Limb (tissue), 2 donors: ENCODE data around the gene NCDN.
"Not testable (repeated sequence)": the region's sequence is repeated elsewhere in the genome, so short reads cannot be mapped to it uniquely, and the experiment has no call there.

Experiments used
- DNase-seq, 2 donors: peaks; one replicate each; pipeline ENCODE4 v3.0.0-alpha.2; 2016; ENCODE audit errors: extremely low spot score in 2 of 2

NCDN gene

GRCh38 chr1:35568975-35569395 is 11.4 kb downstream of the NCDN start:
- peak; percentile 71 to 85 for DNase-seq

GRCh38 chr1:35569936-35570335 is 12.3 kb downstream of the NCDN start:
- no peak for DNase-seq

DNA sequence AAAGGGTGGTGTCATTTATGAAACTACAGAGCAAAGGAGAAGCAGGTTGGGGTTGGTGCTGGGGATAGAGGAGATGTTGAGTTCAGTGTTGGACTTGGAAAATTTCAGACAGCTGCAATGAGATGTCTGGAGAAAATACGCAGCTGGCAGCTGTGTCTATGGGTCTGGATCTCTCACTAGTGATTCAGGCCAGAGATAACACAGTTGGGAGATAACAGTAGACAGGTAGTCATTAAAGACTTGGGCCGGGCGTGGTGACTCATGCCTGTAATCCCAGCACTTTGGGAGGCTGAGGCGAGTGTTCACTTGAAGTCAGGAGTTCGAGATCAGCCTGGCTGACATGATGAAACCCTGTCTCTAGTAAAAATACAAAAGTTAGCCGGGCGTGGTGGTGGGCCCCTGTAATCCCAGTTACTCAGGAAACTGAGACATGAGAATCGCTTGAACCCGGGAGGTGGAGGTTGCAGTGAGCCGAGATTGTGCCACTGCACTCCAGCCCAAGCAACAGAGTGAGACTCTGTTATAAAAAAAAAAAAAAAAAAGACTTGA is 13.1 kb downstream of the NCDN start:
- no peak for DNase-seq

- DNase-seq: no peak
These were observed 13.7 kb downstream of the NCDN start for GRCh38 chr1:35571263-35571662.

GRCh38 chr1:35572296-35572695 is 14.7 kb downstream of the NCDN start:
- no peak for DNase-seq

- DNase-seq: peak in 1 of 2 donors; percentile 71
These were observed 15.9 kb downstream of the NCDN start, which contains the start of gene TFAP2E for GRCh38 chr1:35573198-35574124. TSS of gene TFAP2E (plus strand) at chr1:35573314. CDS start at chr1:35573578, 264 bp downstream.

- DNase-seq: no peak
These were observed 16.6 kb downstream of the NCDN start for GRCh38 chr1:35574125-35574654.

DNA sequence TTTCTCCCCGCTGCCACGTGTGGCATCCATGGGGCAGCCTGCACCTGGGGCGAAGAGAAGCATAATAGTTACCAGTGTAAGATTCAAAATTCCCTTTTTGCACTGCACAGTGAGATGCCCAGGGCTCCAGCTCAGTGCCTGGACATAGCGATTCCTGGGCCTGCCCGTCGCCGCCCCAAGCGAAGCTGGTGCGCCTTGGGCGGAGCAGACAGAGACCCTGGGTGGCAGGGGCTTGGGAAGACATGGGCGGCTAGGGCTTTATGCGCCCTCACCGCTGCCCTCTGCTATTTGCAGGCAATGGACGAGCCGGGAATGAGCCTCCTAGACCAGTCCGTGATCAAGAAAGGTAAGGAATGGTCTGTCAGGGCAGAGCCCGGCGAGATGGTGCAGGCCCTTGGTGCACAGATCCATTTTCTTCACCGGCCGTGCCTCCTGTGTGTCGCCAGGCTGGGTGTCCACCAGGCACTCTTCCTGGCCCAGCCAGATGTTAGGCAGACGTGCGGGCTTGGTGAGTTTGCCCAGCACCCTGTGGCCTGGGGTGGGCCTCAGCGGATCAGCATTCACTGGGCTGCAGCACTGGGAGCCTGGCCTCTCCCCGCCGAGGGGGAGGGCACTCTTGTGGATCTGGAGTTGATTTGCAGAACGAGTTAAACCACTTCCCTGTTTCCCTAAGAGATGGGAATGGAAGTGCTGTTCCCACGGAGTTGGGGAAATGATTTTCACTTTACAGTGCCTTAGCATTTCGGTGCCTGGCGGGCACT is 17.2 kb downstream of the NCDN start:
- no peak for DNase-seq

GRCh38 chr1:35575416-35575958 is 17.9 kb downstream of the NCDN start:
- DNase-seq: no peak

- DNase-seq: no peak
These were observed 18.6 kb downstream of the NCDN start for GRCh38 chr1:35576061-35576765.

DNA sequence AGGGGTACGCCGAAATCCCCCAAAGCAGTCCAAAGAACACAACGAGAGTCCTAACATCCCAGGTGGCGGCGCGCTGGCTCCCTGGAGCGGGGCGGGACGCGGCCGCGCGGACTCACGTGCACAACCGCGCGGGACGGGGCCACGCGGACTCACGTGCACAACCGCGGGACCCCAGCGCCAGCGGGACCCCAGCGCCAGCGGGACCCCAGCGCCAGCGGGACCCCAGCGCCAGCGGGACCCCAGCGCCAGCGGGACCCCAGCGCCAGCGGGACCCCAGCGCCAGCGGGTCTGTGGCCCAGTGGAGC is 19.1 kb downstream of the NCDN start:
- not testable (repeated sequence) for DNase-seq

GRCh38 chr1:35577071-35577998 is 19.7 kb downstream of the NCDN start:
- DNase-seq: peak in 1 of 2 donors; percentile 39

DNA sequence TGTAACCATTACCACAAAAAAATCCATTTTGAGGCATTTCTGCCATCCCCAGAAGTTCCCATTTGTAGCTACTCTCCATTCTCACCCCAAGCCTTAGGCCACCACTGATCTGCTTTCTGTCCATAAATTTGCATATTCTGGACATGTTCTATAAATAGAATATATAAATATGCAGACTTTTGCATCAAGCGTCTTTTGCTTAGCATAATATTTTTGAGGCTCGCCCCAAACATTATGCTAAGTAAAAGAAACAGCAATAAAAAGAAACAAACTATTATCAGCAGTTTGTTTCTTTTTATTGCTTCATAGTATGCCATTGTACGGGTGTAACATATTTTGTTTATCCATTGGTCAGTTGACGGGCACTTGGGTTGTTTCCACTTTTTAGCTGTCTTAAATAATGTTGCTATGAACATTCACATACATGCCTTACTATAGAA is 23.4 kb downstream of the NCDN start:
- DNase-seq: no peak

DNA sequence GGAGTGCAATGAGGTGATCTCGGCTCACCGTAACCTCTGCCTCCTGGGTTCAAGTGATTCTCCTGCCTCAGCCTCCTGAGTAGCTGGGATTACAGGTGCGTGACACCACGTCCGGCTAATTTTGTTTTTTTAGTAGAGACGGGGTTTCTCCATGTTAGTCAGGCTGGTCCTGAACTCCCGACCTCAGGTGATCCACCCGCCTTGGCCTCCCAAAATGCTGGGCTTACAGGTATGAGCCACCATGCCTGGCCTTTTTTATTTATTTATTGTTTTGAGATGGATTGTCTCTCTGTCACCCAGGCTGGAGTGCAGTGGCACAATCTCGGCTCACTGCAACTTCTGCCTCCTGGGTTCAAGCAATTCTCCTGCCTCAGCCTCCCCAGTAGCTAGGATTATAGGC is 24.0 kb downstream of the NCDN start:
- DNase-seq: not testable (repeated sequence)

DNA sequence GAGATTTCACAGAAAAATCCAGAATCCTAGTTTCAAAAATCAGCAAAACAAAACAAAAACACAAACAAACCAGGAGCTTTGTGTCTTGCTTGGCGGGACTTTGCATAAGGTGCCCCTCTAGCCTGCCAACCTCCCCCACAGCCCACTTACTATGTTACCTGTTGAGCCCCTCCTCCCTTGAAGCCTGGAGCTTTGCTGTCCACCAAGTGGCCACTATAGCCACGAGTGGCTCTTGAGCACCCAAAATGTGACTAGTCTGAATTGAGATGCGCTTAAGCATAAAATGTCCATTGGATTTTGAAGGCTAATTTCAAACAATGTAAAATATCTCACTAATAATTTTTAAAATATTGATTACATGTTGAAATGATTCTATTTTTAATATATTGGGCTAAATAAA is 27.7 kb downstream of the NCDN start:
- no peak for DNase-seq

DNA sequence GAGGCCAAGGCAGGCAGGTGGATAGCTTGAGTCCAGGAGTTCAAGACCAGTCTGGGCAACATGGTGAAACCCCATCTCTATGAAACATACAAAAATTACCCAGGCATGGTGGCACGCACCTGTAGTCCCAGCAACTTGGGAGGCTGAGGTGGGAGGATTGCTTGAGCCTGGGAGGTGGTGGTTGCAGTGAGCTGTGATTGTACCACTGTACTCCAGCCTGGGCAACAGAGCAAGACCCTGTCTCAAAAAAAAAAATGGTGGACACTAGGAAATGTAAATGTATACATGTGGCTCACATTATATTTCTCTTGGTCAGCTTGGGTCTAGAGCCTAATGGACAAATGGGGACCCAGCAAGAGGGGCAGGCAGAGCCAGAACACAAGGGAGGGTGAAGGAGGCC is 28.2 kb downstream of the NCDN start:
- DNase-seq: not testable (repeated sequence)

- DNase-seq: no peak
These were observed 29.2 kb downstream of the NCDN start for GRCh38 chr1:35586808-35587207.

GRCh38 chr1:35587736-35588135 is 30.1 kb downstream of the NCDN start:
- no peak for DNase-seq

DNA sequence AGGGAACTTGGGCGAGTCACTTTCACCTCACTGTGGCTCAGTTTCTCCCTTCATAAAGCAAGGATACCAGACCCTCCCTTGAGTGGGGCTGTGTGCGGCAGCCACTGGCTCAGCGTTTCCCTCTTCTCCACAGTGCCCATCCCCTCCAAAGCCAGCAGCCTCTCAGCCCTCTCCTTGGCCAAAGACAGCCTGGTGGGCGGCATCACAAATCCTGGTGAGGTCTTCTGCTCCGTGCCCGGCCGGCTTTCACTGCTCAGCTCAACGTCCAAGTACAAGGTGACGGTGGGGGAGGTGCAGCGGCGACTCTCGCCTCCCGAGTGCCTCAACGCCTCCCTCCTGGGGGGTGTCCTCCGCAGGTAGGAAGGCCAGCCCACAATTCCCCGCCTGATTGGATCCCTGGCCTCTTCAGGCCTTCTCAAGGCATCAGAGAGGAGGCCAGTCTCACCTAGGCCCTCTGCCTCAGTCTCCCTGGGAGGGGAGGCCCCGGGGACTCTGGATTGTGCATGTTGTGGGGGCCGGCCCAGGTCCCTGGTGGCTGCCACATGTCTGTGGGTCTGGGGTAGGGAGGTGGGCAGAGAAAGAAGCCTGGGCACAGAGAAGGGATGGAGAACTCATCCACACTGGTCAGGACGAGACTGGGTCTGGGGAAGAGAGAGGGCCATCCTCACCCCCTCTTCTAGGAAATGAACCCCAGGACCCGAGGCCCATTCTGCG is 30.8 kb downstream of the NCDN start:
- no peak for DNase-seq
